ENCODE measurements around the gene SNX25. TPM values are rescaled to one million over a fixed set of nuclear protein-coding genes. Genes with fewer than 3 reads are reported as not detected.

Gene SNX25
- polyA plus RNA-seq, 1 experiment = 11.7 TPM

DNA sequence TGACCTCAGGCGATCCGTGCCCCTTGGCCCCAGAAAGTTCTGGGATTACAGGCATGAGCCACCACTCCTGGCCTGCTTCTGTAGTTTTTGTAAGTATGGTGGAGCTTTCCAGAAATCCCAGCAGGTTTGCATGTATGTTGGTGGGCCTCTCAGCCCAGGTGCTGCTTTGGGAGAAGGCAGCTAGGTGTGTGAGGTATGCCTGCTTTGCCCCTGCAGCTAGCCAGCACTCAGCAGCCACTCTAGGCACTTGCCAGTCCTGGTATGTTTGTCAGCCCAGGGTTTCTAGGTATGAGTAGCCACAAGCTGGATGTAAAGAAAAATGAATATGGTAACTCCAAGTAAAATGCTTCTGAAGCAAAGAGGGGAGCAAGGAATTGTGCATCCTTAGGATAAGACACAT is 8.9 kb downstream of the SNX25 start:
- H3K27me3 ChIP-seq (ENCODE audit: control insufficient read depth, insufficient read depth, low read length) = no peaks in the 10 kb centered on the region
- POLR2A ChIA-PET = no interaction called here
- TF ChIP-seq, protein P1, sequence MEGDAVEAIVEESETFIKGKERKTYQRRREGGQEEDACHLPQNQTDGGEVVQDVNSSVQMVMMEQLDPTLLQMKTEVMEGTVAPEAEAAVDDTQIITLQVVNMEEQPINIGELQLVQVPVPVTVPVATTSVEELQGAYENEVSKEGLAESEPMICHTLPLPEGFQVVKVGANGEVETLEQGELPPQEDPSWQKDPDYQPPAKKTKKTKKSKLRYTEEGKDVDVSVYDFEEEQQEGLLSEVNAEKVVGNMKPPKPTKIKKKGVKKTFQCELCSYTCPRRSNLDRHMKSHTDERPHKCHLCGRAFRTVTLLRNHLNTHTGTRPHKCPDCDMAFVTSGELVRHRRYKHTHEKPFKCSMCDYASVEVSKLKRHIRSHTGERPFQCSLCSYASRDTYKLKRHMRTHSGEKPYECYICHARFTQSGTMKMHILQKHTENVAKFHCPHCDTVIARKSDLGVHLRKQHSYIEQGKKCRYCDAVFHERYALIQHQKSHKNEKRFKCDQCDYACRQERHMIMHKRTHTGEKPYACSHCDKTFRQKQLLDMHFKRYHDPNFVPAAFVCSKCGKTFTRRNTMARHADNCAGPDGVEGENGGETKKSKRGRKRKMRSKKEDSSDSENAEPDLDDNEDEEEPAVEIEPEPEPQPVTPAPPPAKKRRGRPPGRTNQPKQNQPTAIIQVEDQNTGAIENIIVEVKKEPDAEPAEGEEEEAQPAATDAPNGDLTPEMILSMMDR (IDR thresholded peaks at IDR 0.05; ENCODE audit: insufficient read depth, low read depth, low read length) = no peak
- H3K4me3 ChIP-seq (ENCODE audit: low read depth, low read length) = no peak overlapping the region
- CTCF ChIA-PET = interaction anchor here (0.5 kb wide), 1 partner anchor 117 kb away, joined by 3 read pairs; no protein-coding TSS in a partner anchor
- DNase-seq (ENCODE audit: low read depth) = no peak
- no peaks in the 10 kb centered on the region for H3K36me3 ChIP-seq (ENCODE audit: control insufficient read depth, insufficient read depth, low read length)

DNA sequence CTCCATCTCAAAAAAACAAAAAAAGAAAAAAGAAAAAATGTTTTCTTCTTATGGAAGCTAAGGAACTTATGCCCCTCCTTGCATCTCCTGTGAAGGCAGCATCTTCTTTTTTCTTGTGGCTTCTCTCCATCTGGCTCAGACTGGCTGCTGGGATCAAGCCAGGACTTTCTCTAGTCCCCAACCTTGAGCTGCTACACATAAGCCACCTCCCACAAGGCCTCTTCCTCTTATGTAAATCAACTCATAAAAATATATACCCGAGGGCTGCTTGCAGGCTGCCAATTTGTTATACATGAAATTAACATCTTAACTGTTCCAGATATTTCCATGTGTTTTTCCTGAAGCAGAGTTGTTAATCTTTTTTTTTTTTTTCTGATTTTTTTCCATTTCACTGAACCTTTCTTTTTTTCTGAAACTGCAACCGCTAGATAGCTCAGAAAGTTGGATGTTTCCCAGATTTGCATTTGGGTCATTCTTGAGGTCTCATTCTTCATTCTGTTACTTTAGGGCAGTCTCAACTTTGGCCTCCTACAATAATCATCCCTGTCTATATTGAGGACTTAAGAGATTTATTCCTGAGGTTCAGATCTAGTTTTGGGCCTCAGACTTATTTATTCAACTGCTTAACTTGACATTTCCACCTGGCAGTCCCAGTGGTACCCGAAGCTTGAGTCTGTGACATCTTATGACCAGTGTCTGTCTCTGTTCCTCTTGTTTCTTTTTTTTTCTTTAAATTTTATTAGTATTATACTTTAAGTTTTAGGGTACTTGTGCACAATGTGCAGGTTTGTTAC is 10.3 kb downstream of the SNX25 start:
- ChIA-PET POLR2A (interaction anchor here (0.8 kb wide), 1 partner anchor 10 kb away, joined by 3 read pairs; no protein-coding TSS in a partner anchor), CTCF (no interaction called here)
- no peak overlapping the region for H3K4me3 ChIP-seq (ENCODE audit: low read depth, low read length)
- TF ChIP-seq, protein P1 (IDR thresholded peaks at IDR 0.05; ENCODE audit: insufficient read depth, low read depth, low read length) = no peak
- DNase-seq (ENCODE audit: low read depth) = peak; percentile 78
- no peaks in the 10 kb centered on the region for H3K36me3 ChIP-seq (ENCODE audit: control insufficient read depth, insufficient read depth, low read length)
- H3K27me3 ChIP-seq (ENCODE audit: control insufficient read depth, insufficient read depth, low read length) = no peaks in the 10 kb centered on the region

DNA sequence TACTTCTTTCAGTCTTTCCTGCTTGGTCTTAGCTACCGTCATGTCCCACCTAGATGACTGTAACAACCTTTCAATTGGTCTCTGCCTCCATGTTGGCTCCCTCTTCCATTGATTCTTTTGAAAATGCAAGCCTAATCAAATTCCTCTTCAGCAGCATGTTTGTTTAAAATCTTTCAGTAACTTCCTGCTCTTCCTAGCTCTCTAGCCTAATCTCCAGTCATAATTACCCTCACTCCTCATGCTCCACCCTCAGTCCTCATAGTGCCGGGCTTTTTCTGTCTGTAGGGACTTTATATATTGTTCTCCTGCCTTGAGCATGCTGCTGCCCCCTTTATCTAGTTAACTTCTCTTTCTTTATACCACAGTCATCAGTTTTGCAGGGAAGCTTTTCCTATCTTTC is 12.1 kb downstream of the SNX25 start:
- no peak for DNase-seq (ENCODE audit: low read depth)
- TF ChIP-seq, protein P1 (IDR thresholded peaks at IDR 0.05; ENCODE audit: insufficient read depth, low read depth, low read length) = no peak
- no peaks in the 10 kb centered on the region for H3K36me3 ChIP-seq (ENCODE audit: control insufficient read depth, insufficient read depth, low read length)
- ChIA-PET CTCF (no interaction called here), POLR2A (no interaction called here)
- H3K27me3 ChIP-seq (ENCODE audit: control insufficient read depth, insufficient read depth, low read length) = no peaks in the 10 kb centered on the region
- no peak overlapping the region for H3K4me3 ChIP-seq (ENCODE audit: low read depth, low read length)

DNA sequence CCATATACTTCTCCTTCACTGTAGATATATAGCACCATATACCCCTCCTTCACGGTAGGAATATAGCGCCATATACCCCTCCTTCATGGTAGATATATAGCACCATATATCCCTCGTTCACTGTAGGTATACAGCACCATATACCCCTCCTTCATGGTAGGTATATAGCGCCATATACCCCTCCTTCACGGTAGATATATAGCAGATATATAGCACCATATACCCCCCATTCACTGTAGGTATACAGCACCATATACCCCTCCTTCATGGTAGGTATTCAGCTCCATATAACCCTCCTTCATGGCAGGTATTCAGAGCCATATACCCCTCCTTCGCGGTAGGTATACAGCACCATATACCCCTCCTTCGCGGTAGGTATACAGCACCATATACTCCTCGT is 12.5 kb downstream of the SNX25 start:
- CTCF ChIA-PET = no interaction called here
- POLR2A ChIA-PET = no interaction called here

DNA sequence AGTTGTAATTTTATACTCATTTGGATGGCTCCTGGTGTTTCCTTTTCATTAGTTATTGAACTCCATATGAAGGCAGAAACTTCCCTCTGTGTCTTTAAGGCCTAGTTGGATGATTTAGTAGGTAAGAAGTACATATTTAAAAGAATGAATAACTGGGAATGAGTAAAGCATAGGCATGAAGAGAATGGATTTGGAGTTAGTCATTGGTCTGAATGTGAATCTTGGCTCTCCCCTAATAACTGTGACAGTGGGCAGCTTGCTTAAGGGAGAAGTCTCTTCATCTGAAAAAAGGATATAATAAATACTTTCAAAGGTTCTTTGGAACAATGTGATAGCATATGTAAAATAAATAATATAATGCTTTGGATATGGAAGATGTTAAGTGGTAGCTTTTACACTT is 13.2 kb downstream of the SNX25 start:
- TF ChIP-seq, protein P1 (IDR thresholded peaks at IDR 0.05; ENCODE audit: insufficient read depth, low read depth, low read length) = no peak
- POLR2A ChIA-PET = no interaction called here
- no peak overlapping the region for H3K4me3 ChIP-seq (ENCODE audit: low read depth, low read length)
- CTCF ChIA-PET = interaction anchor here (0.6 to 1.4 kb wide), 2 partner anchors 39 to 56 kb away, joined by 4 read pairs; no protein-coding TSS in a partner anchor
- no peak for DNase-seq (ENCODE audit: low read depth)
- no peaks in the 10 kb centered on the region for H3K27me3 ChIP-seq (ENCODE audit: control insufficient read depth, insufficient read depth, low read length)
- H3K36me3 ChIP-seq (ENCODE audit: control insufficient read depth, insufficient read depth, low read length) = no peaks in the 10 kb centered on the region

More for the DNA sequence above, 12.5 kb downstream of the SNX25 start:
- TF ChIP-seq, protein P1 (IDR thresholded peaks at IDR 0.05; ENCODE audit: insufficient read depth, low read depth, low read length) = no peak
- H3K4me3 ChIP-seq (ENCODE audit: low read depth, low read length) = no peak overlapping the region
- H3K36me3 ChIP-seq (ENCODE audit: control insufficient read depth, insufficient read depth, low read length) = no peaks in the 10 kb centered on the region
- DNase-seq (ENCODE audit: low read depth) = no peak
- no peaks in the 10 kb centered on the region for H3K27me3 ChIP-seq (ENCODE audit: control insufficient read depth, insufficient read depth, low read length)

Measured in BJ (cell line).